Naive thymus-derived CD8-positive, alpha-beta T cell (primary cell): ENCODE data around the gene RFPL4A. TPM values are rescaled to one million over a fixed set of nuclear protein-coding genes. Genes with fewer than 3 reads are reported as not detected.
"Not testable (repeated sequence)": the region's sequence is repeated elsewhere in the genome, so short reads cannot be mapped to it uniquely, and the experiment has no call there.

Experiments used
- ATAC-seq, 2 donors: fragments of 150-1000 bp; cut with Tn5 transposase in 1 of 2; sonication (Bioruptor Pico), chemical (Tn5 transposase) in 1 of 2; 1 replicate in 1 of 2; 2 replicates in 1 of 2; pipeline ENCODE4 v1.10.0; 2021; ENCODE audit warnings: mild to moderate bottlenecking in 2 of 2, moderate library complexity in 2 of 2
- POLR2A ChIA-PET: fragments of 350-600 bp; sonication (Branson Sonifier 250); formaldehyde crosslinking; loops from one replicate; lab custom pipeline; 2021; ENCODE audit warnings: antibody characterized with exemption; lab: Charles Lee
- DNase-seq, 10 donors: peaks; one replicate each; pipeline versions ENCODE4 v3.0.0 to v3.0.0-alpha.2; 2020 to 2022
- H3K27ac Mint-ChIP-seq, 10 donors: one replicate each; pipeline ENCODE4 v1.8.0; 2020 to 2022; ENCODE audit warnings: mild to moderate bottlenecking in 10 of 10, mixed read lengths in 10 of 10, moderate library complexity in 4 of 10, inconsistent platforms in 1 of 10
- H3K27me3 Mint-ChIP-seq, 5 donors: one replicate each; pipeline ENCODE4 v1.8.0; 2021 to 2022; ENCODE audit warnings: mixed read lengths in 5 of 5
- H3K36me3 Mint-ChIP-seq, 3 donors: one replicate each; pipeline ENCODE4 v1.8.0; 2020 to 2022; ENCODE audit warnings: mixed read lengths in 3 of 3, mild to moderate bottlenecking in 2 of 3, inconsistent platforms in 1 of 3
- H3K4me1 Mint-ChIP-seq, 4 donors: one replicate each; pipeline ENCODE4 v1.8.0; 2021 to 2022; ENCODE audit warnings: mixed read lengths in 4 of 4
- H3K4me3 Mint-ChIP-seq, 10 donors: one replicate each; pipeline ENCODE4 v1.8.0; 2020 to 2022; ENCODE audit warnings: mild to moderate bottlenecking in 10 of 10, mixed read lengths in 10 of 10, moderate library complexity in 6 of 10, inconsistent platforms in 1 of 10
- H3K9me3 Mint-ChIP-seq, 9 donors: one replicate each; pipeline ENCODE4 v1.8.0; 2020 to 2022; ENCODE audit warnings: mixed read lengths in 9 of 9, mild to moderate bottlenecking in 3 of 9, inconsistent platforms in 1 of 9, moderate library complexity in 1 of 9
- polyA plus RNA-seq, 3 donors: library from polyadenylated mRNA; unstranded; fragments of 300-500 nt; fragmentation: Illumina TruSeq; gene quantifications; one replicate each; pipeline ENCODE4 v1.2.3, GENCODE V29; 2021
- total RNA-seq, 8 experiments: library from RNA in 2 of 8; stranded (reverse) in 2 of 8; gene quantifications; one replicate each; pipeline ENCODE4 v1.2.3 and lab custom pipeline; 2021 to 2026

Gene RFPL4A
- total and polyA plus RNA-seq, 5 experiments from 2014 or later, result not detected

GRCh38 chr19:55753401-55753800 lies 5.5 kb upstream of the RFPL4A start:
- no peak overlapping the region for H3K27ac Mint-ChIP-seq
- ATAC-seq (no peak), DNase-seq (no peak)
- POLR2A ChIA-PET, result no interaction called here
- H3K9me3 Mint-ChIP-seq, result peaks cover 0 to 4% (median 0%) of the 10 kb centered on the region in 9 donors
- no peaks in the 10 kb centered on the region for H3K4me1 Mint-ChIP-seq
- H3K27me3 Mint-ChIP-seq, result peaks cover 7 to 40% (median 12%) of the 10 kb centered on the region in 5 donors
- no peaks in the 10 kb centered on the region for H3K36me3 Mint-ChIP-seq
- no peak overlapping the region for H3K4me3 Mint-ChIP-seq

- H3K4me1 Mint-ChIP-seq, H3K4me3 Mint-ChIP-seq, H3K9me3 Mint-ChIP-seq, POLR2A ChIA-PET, ATAC-seq, DNase-seq, H3K36me3 Mint-ChIP-seq, H3K27ac Mint-ChIP-seq: not testable (repeated sequence)
- H3K27me3 Mint-ChIP-seq, result peaks cover 3 to 50% (median 19%) of the 10 kb centered on the region in 5 donors
Observed at GRCh38 chr19:55756808-55757207, 2.1 kb upstream of the RFPL4A start.

DNA sequence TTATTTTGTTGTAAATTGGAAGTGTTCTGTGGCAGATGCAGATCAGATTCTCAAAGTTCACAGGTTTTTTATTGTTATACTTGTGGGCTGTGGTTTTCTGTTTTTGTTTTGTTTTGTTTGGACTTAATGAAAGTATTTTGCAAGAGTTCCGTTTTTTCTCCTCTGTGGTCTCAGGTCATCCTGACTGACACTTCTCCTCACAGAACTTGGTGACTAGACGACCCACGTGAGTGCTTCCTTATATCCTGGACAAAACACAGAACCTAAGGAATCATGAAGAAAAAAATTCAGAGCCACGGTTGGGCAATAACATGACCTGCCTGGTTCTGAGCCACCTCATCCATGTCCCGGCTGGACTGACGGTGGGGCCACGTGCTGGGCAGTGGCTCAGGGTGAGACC lies 7.6 kb downstream of the RFPL4A start:
- Mint-ChIP-seq H3K27me3 (peaks cover 20 to 50% (median 22%) of the 10 kb centered on the region in 5 donors), H3K4me1 (no peaks in the 10 kb centered on the region), H3K36me3 (peaks cover 0 to 27% (median 0%) of the 10 kb centered on the region in 3 donors), H3K4me3 (no peak overlapping the region), H3K9me3 (peaks cover 0 to 38% (median 7%) of the 10 kb centered on the region in 9 donors), H3K27ac (no peak overlapping the region)
- ATAC-seq (no peak), DNase-seq (no peak)
- POLR2A ChIA-PET, result no interaction called here

GRCh38 chr19:55768818-55769217 lies 9.9 kb downstream of the RFPL4A start, which contains the start of gene RFPL4AL1:
RFPL4AL1 (plus strand) TSS chr19:55769118; CDS start chr19:55771805, 2,687 bp downstream.
- peaks cover 18 to 56% (median 21%) of the 10 kb centered on the region in 5 donors for H3K27me3 Mint-ChIP-seq
- H3K9me3 Mint-ChIP-seq, result peaks cover 0 to 38% (median 7%) of the 10 kb centered on the region in 9 donors
- ATAC-seq, H3K27ac Mint-ChIP-seq, POLR2A ChIA-PET, H3K4me3 Mint-ChIP-seq, H3K4me1 Mint-ChIP-seq, DNase-seq: not testable (repeated sequence)
- peaks cover 0 to 27% (median 0%) of the 10 kb centered on the region in 3 donors for H3K36me3 Mint-ChIP-seq

GRCh38 chr19:55769632-55770031 lies 10.7 kb downstream of the RFPL4A start:
- POLR2A ChIA-PET, H3K4me3 Mint-ChIP-seq, H3K27ac Mint-ChIP-seq, H3K4me1 Mint-ChIP-seq, DNase-seq, ATAC-seq: not testable (repeated sequence)
- H3K27me3 Mint-ChIP-seq, result peaks cover 19 to 54% (median 21%) of the 10 kb centered on the region in 5 donors
- peaks cover 0 to 27% (median 0%) of the 10 kb centered on the region in 3 donors for H3K36me3 Mint-ChIP-seq
- H3K9me3 Mint-ChIP-seq, result peaks cover 0 to 39% (median 7%) of the 10 kb centered on the region in 9 donors

- Mint-ChIP-seq H3K4me1 (no peaks in the 10 kb centered on the region), H3K27me3 (peaks cover 25 to 72% (median 42%) of the 10 kb centered on the region in 5 donors), H3K27ac (no peak overlapping the region), H3K36me3 (no peaks in the 10 kb centered on the region), H3K9me3 (peaks cover 0 to 4% (median 0%) of the 10 kb centered on the region in 9 donors), H3K4me3 (no peak overlapping the region)
- no peak for ATAC-seq
- POLR2A ChIA-PET, result no interaction called here
- no peak for DNase-seq
Observed at GRCh38 chr19:55777528-55777927, 18.6 kb downstream of the RFPL4A start.

GRCh38 chr19:55778331-55778730 lies 19.4 kb downstream of the RFPL4A start:
- peaks cover 26 to 80% (median 42%) of the 10 kb centered on the region in 5 donors for H3K27me3 Mint-ChIP-seq

GRCh38 chr19:55781112-55781511 lies 22.2 kb downstream of the RFPL4A start:
- POLR2A ChIA-PET, result no interaction called here
- ATAC-seq, result no peak
- Mint-ChIP-seq H3K27ac (no peak overlapping the region), H3K4me1 (no peaks in the 10 kb centered on the region), H3K36me3 (no peaks in the 10 kb centered on the region), H3K9me3 (peaks cover 0 to 4% (median 0%) of the 10 kb centered on the region in 9 donors), H3K4me3 (no peak overlapping the region), H3K27me3 (peaks cover 24 to 84% (median 29%) of the 10 kb centered on the region in 5 donors)
- DNase-seq, result no peak

More at GRCh38 chr19:55778331-55778730, 19.4 kb downstream of the RFPL4A start:
- Mint-ChIP-seq H3K36me3 (no peaks in the 10 kb centered on the region), H3K9me3 (peaks cover 0 to 4% (median 0%) of the 10 kb centered on the region in 9 donors), H3K27ac (no peak overlapping the region), H3K4me1 (no peaks in the 10 kb centered on the region), H3K4me3 (no peak overlapping the region)
- POLR2A ChIA-PET, result no interaction called here
- DNase-seq (no peak), ATAC-seq (no peak)

DNA sequence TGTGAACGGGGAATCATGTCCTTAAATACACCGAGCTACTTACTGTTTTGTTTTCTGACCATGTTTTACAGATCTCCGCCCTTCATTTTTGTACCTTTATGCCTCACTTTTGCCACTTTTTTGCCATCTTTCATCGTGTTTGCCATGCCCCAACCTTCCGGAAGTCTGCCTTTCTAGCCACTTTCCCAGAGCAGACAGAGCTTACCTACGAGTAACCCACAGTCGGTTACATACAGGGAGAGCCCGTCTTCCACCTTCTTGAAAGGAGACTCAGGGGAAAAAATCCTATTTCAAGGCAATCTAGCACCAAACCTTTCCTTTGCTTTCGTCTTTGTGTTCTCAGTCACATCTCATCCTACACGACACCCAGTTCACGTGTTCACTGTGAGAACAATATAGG lies 36.1 kb downstream of the RFPL4A start:
- DNase-seq (no peak), ATAC-seq (no peak)
- Mint-ChIP-seq H3K27ac (no peak overlapping the region), H3K36me3 (peaks cover 0 to 9% (median 0%) of the 10 kb centered on the region in 3 donors), H3K4me1 (no peaks in the 10 kb centered on the region), H3K9me3 (peaks cover 0 to 5% (median 0%) of the 10 kb centered on the region in 9 donors), H3K4me3 (no peak overlapping the region), H3K27me3 (peaks cover 12 to 55% (median 24%) of the 10 kb centered on the region in 5 donors)
- POLR2A ChIA-PET, result no interaction called here

DNA sequence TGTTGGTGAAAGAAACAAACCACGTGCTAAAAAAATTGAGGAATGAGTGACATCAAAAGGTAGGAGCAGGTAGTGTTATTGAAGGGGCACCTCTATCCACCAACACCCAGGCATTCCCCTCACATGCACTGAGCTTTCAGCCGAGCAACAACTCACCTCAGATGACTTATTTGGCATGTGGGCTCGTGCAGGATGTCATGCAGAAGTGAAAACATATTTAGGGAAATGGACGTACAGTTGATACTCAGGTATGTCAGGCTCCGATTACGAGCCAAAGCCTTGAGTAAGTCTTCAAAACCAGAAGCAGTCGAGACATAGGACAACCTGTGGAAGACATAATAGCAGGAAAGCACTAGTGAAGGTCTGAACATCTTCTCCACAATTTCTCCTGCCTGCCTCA lies 42.5 kb downstream of the RFPL4A start:
- peaks cover 0 to 32% (median 5%) of the 10 kb centered on the region in 9 donors for H3K9me3 Mint-ChIP-seq
- POLR2A ChIA-PET, result no interaction called here

GRCh38 chr19:55802281-55802680 lies 43.4 kb downstream of the RFPL4A start:
- ATAC-seq, result no peak
- DNase-seq, result no peak
- peaks cover 0 to 21% (median 0%) of the 10 kb centered on the region in 3 donors for H3K36me3 Mint-ChIP-seq
- peaks cover 0 to 36% (median 7%) of the 10 kb centered on the region in 9 donors for H3K9me3 Mint-ChIP-seq
- H3K4me3 Mint-ChIP-seq, result no peak overlapping the region
- POLR2A ChIA-PET, result no interaction called here
- no peaks in the 10 kb centered on the region for H3K4me1 Mint-ChIP-seq
- peaks cover 15 to 63% (median 20%) of the 10 kb centered on the region in 5 donors for H3K27me3 Mint-ChIP-seq
- H3K27ac Mint-ChIP-seq, result no peak overlapping the region

More for the DNA sequence above, 42.5 kb downstream of the RFPL4A start:
- Mint-ChIP-seq H3K4me3 (no peak overlapping the region), H3K27me3 (peaks cover 13 to 63% (median 22%) of the 10 kb centered on the region in 5 donors), H3K36me3 (peaks cover 0 to 19% (median 0%) of the 10 kb centered on the region in 3 donors), H3K4me1 (no peaks in the 10 kb centered on the region), H3K27ac (no peak overlapping the region)
- DNase-seq (no peak), ATAC-seq (no peak)

GRCh38 chr19:55809381-55810058 lies 50.6 kb downstream of the RFPL4A start:
- peak; percentile 47 to 64 for ATAC-seq
- Mint-ChIP-seq H3K4me3 (peak overlapping the region in 2 of 10 donors; percentile 16 to 34), H3K36me3 (peaks cover 0 to 16% (median 0%) of the 10 kb centered on the region in 3 donors), H3K9me3 (peaks cover 0 to 35% (median 4%) of the 10 kb centered on the region in 9 donors), H3K27me3 (peaks cover 15 to 57% (median 24%) of the 10 kb centered on the region in 5 donors), H3K27ac (no peak overlapping the region), H3K4me1 (peaks cover 0 to 8% (median 5%) of the 10 kb centered on the region in 4 donors)
- peak in 6 of 10 donors; percentile 2 to 30 (median 15) for DNase-seq
- POLR2A ChIA-PET, result interaction anchor here (0.5 kb wide), 1 partner anchor 300 kb away, joined by 3 read pairs; no protein-coding TSS in a partner anchor

GRCh38 chr19:55811340-55811739 lies 52.4 kb downstream of the RFPL4A start:
- H3K4me3 Mint-ChIP-seq, result no peak overlapping the region
- H3K4me1 Mint-ChIP-seq, result peaks cover 0 to 8% (median 5%) of the 10 kb centered on the region in 4 donors
- H3K9me3 Mint-ChIP-seq, result peaks cover 0 to 26% (median 4%) of the 10 kb centered on the region in 9 donors
- no peak overlapping the region for H3K27ac Mint-ChIP-seq
- H3K36me3 Mint-ChIP-seq, result peaks cover 0 to 11% (median 0%) of the 10 kb centered on the region in 3 donors
- POLR2A ChIA-PET, result no interaction called here
- DNase-seq (no peak), ATAC-seq (no peak)
- peaks cover 14 to 64% (median 25%) of the 10 kb centered on the region in 5 donors for H3K27me3 Mint-ChIP-seq
